ENCODE data around the gene PID1.

Gene PID1

GRCh38 chr2:229057976-229058553, 213.0 kb downstream of the PID1 start:
- Histone ChIP-seq H3K4me1 (ENCODE audit: control insufficient read depth, insufficient read depth, low read length) (no peaks in the 10 kb centered on the region), H3K27ac (ENCODE audit: low read depth, low read length) (no peak overlapping the region), H3K9ac (ENCODE audit: low read length) (no peak overlapping the region), H3K4me3 (ENCODE audit: low read depth, low read length) (no peak overlapping the region), H3K36me3 (ENCODE audit: control insufficient read depth, insufficient read depth, low read length) (no peaks in the 10 kb centered on the region), H3K9me3 (ENCODE audit: control insufficient read depth, insufficient read depth, low read depth, low read length) (no peaks in the 10 kb centered on the region), H3K27me3 (ENCODE audit: control insufficient read depth, insufficient read depth, low read length) (no peaks in the 10 kb centered on the region; the same call in 1 of the 2 replicates)

GRCh38 chr2:229054311-229054710, 216.8 kb downstream of the PID1 start:
- Histone ChIP-seq H3K27ac (ENCODE audit: low read depth, low read length) (no peak overlapping the region), H3K9me3 (ENCODE audit: control insufficient read depth, insufficient read depth, low read depth, low read length) (no peaks in the 10 kb centered on the region), H3K9ac (ENCODE audit: low read length) (no peak overlapping the region), H3K4me3 (ENCODE audit: low read depth, low read length) (no peak overlapping the region), H3K36me3 (ENCODE audit: control insufficient read depth, insufficient read depth, low read length) (no peaks in the 10 kb centered on the region), H3K27me3 (ENCODE audit: control insufficient read depth, insufficient read depth, low read length) (no peaks in the 10 kb centered on the region; the same call in 1 of the 2 replicates), H3K4me1 (ENCODE audit: control insufficient read depth, insufficient read depth, low read length) (no peaks in the 10 kb centered on the region)

- Histone ChIP-seq H3K27me3 (ENCODE audit: control insufficient read depth, insufficient read depth, low read length) (no peaks in the 10 kb centered on the region; the same call in 1 of the 2 replicates), H3K9me3 (ENCODE audit: control insufficient read depth, insufficient read depth, low read depth, low read length) (no peaks in the 10 kb centered on the region), H3K9ac (ENCODE audit: low read length) (no peak overlapping the region), H3K27ac (ENCODE audit: low read depth, low read length) (no peak overlapping the region), H3K36me3 (ENCODE audit: control insufficient read depth, insufficient read depth, low read length) (no peaks in the 10 kb centered on the region), H3K4me1 (ENCODE audit: control insufficient read depth, insufficient read depth, low read length) (peaks cover 4% of the 10 kb centered on the region; the same call in 1 of the 2 replicates), H3K4me3 (ENCODE audit: low read depth, low read length) (no peak overlapping the region)
Measured at GRCh38 chr2:229051798-229052197, 219.3 kb downstream of the PID1 start.

- Histone ChIP-seq H3K27ac (ENCODE audit: low read depth, low read length) (no peak overlapping the region), H3K9ac (ENCODE audit: low read length) (no peak overlapping the region), H3K4me3 (ENCODE audit: low read depth, low read length) (no peak overlapping the region), H3K4me1 (ENCODE audit: control insufficient read depth, insufficient read depth, low read length) (peaks cover 4% of the 10 kb centered on the region; the same call in 1 of the 2 replicates), H3K9me3 (ENCODE audit: control insufficient read depth, insufficient read depth, low read depth, low read length) (no peaks in the 10 kb centered on the region), H3K36me3 (ENCODE audit: control insufficient read depth, insufficient read depth, low read length) (no peaks in the 10 kb centered on the region), H3K27me3 (ENCODE audit: control insufficient read depth, insufficient read depth, low read length) (no peaks in the 10 kb centered on the region; the same call in 1 of the 2 replicates)
Measured at GRCh38 chr2:229050133-229050532, 221.0 kb downstream of the PID1 start.

DNA sequence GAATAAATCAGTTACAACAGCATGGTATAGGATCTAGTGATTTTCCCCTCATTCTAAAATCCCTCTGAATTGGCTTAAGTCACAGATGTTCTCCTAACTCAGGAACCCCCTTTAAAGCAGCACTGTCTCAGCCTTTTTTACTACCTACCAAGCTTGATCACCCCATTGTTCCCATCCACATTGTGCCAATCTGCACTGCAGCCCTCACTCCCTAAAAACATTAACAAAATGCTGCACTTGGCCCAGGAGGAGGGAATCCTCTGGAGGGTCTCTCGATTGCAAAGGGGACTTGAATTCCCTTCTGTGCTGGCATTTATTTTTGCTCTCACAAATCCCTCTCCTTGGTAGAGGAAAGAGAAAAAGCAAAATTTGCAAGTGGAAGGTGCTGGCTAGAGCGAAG, 223.0 kb downstream of the PID1 start:
- no peaks in the 10 kb centered on the region for H3K27me3 ChIP-seq (ENCODE audit: control insufficient read depth, insufficient read depth, low read length)
- H3K27ac ChIP-seq (ENCODE audit: low read depth, low read length), result no peak overlapping the region
- H3K9me3 ChIP-seq (ENCODE audit: control insufficient read depth, insufficient read depth, low read depth, low read length), result no peaks in the 10 kb centered on the region
- no peak overlapping the region for H3K9ac ChIP-seq (ENCODE audit: low read length)
- H3K4me1 ChIP-seq (ENCODE audit: control insufficient read depth, insufficient read depth, low read length), result peaks cover 4% of the 10 kb centered on the region; the same call in 1 of the 2 replicates
- no peaks in the 10 kb centered on the region for H3K36me3 ChIP-seq (ENCODE audit: control insufficient read depth, insufficient read depth, low read length)
- H3K4me3 ChIP-seq (ENCODE audit: low read depth, low read length), result no peak overlapping the region

- Histone ChIP-seq H3K27ac (ENCODE audit: low read depth, low read length) (no peak overlapping the region), H3K4me1 (ENCODE audit: control insufficient read depth, insufficient read depth, low read length) (peaks cover 4% of the 10 kb centered on the region; the same call in 1 of the 2 replicates), H3K9ac (ENCODE audit: low read length) (no peak overlapping the region), H3K36me3 (ENCODE audit: control insufficient read depth, insufficient read depth, low read length) (no peaks in the 10 kb centered on the region), H3K9me3 (ENCODE audit: control insufficient read depth, insufficient read depth, low read depth, low read length) (no peaks in the 10 kb centered on the region), H3K4me3 (ENCODE audit: low read depth, low read length) (no peak overlapping the region), H3K27me3 (ENCODE audit: control insufficient read depth, insufficient read depth, low read length) (no peaks in the 10 kb centered on the region)
Measured at GRCh38 chr2:229045671-229046070, 225.4 kb downstream of the PID1 start.

DNA sequence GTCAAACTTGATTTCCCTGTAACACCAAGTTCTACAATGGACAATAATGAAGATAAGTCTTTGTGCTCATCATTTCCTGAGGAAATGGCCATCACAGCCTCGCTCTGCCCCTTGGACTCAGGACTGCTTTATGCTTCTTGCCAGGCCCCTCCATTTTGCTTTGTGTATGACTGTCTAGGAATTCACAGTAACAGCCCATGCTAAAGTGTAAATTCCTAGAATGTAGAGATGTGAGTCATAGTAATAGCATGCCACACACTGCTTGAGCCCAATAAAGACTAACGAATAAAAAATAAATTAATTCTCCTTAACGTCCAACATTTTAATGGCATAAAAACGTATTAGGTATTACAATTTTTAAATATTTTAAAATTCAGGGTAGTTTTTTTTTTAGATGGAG, 226.5 kb downstream of the PID1 start:
- Histone ChIP-seq H3K36me3 (ENCODE audit: control insufficient read depth, insufficient read depth, low read length) (no peaks in the 10 kb centered on the region), H3K27ac (ENCODE audit: low read depth, low read length) (no peak overlapping the region), H3K27me3 (ENCODE audit: control insufficient read depth, insufficient read depth, low read length) (no peaks in the 10 kb centered on the region), H3K4me3 (ENCODE audit: low read depth, low read length) (no peak overlapping the region), H3K4me1 (ENCODE audit: control insufficient read depth, insufficient read depth, low read length) (peaks cover 4% of the 10 kb centered on the region; the same call in 1 of the 2 replicates), H3K9ac (ENCODE audit: low read length) (no peak overlapping the region), H3K9me3 (ENCODE audit: control insufficient read depth, insufficient read depth, low read depth, low read length) (no peaks in the 10 kb centered on the region)

- Histone ChIP-seq H3K36me3 (ENCODE audit: control insufficient read depth, insufficient read depth, low read length) (no peaks in the 10 kb centered on the region), H3K27ac (ENCODE audit: low read depth, low read length) (no peak overlapping the region), H3K9me3 (ENCODE audit: control insufficient read depth, insufficient read depth, low read depth, low read length) (no peaks in the 10 kb centered on the region), H3K27me3 (ENCODE audit: control insufficient read depth, insufficient read depth, low read length) (no peaks in the 10 kb centered on the region), H3K4me1 (ENCODE audit: control insufficient read depth, insufficient read depth, low read length) (peaks cover 4% of the 10 kb centered on the region; the same call in 1 of the 2 replicates), H3K4me3 (ENCODE audit: low read depth, low read length) (no peak overlapping the region), H3K9ac (ENCODE audit: low read length) (no peak overlapping the region)
Measured at GRCh38 chr2:229043681-229044080, 227.4 kb downstream of the PID1 start.

GRCh38 chr2:229042349-229042748, 228.7 kb downstream of the PID1 start:
- Histone ChIP-seq H3K4me3 (ENCODE audit: low read depth, low read length) (no peak overlapping the region), H3K27ac (ENCODE audit: low read depth, low read length) (no peak overlapping the region), H3K27me3 (ENCODE audit: control insufficient read depth, insufficient read depth, low read length) (no peaks in the 10 kb centered on the region), H3K9ac (ENCODE audit: low read length) (no peak overlapping the region), H3K4me1 (ENCODE audit: control insufficient read depth, insufficient read depth, low read length) (no peaks in the 10 kb centered on the region), H3K36me3 (ENCODE audit: control insufficient read depth, insufficient read depth, low read length) (no peaks in the 10 kb centered on the region), H3K9me3 (ENCODE audit: control insufficient read depth, insufficient read depth, low read depth, low read length) (no peaks in the 10 kb centered on the region)

- no peaks in the 10 kb centered on the region for H3K9me3 ChIP-seq (ENCODE audit: control insufficient read depth, insufficient read depth, low read depth, low read length)
- no peaks in the 10 kb centered on the region for H3K36me3 ChIP-seq (ENCODE audit: control insufficient read depth, insufficient read depth, low read length)
- no peaks in the 10 kb centered on the region for H3K27me3 ChIP-seq (ENCODE audit: control insufficient read depth, insufficient read depth, low read length)
- no peak overlapping the region for H3K27ac ChIP-seq (ENCODE audit: low read depth, low read length)
- no peak overlapping the region for H3K4me3 ChIP-seq (ENCODE audit: low read depth, low read length)
- H3K4me1 ChIP-seq (ENCODE audit: control insufficient read depth, insufficient read depth, low read length), result no peaks in the 10 kb centered on the region
- no peak overlapping the region for H3K9ac ChIP-seq (ENCODE audit: low read length)
Measured at GRCh38 chr2:229041691-229042090, 229.4 kb downstream of the PID1 start.

GRCh38 chr2:229037621-229038020, 233.5 kb downstream of the PID1 start:
- no peaks in the 10 kb centered on the region for H3K27me3 ChIP-seq (ENCODE audit: control insufficient read depth, insufficient read depth, low read length)
- H3K9me3 ChIP-seq (ENCODE audit: control insufficient read depth, insufficient read depth, low read depth, low read length), result no peaks in the 10 kb centered on the region
- no peaks in the 10 kb centered on the region for H3K4me1 ChIP-seq (ENCODE audit: control insufficient read depth, insufficient read depth, low read length)
- H3K4me3 ChIP-seq (ENCODE audit: low read depth, low read length), result no peak overlapping the region
- H3K36me3 ChIP-seq (ENCODE audit: control insufficient read depth, insufficient read depth, low read length), result no peaks in the 10 kb centered on the region
- H3K9ac ChIP-seq (ENCODE audit: low read length), result no peak overlapping the region
- H3K27ac ChIP-seq (ENCODE audit: low read depth, low read length), result no peak overlapping the region
